Measurements from ENCODE around the gene ISLR.

Gene ISLR

GRCh38 chr15:74132681-74133651 lies 40.5 kb upstream of the ISLR start:
- peak; percentile 36 to 54 for DNase-seq
- no peak for TF ChIP-seq GATA1 (IDR thresholded peaks at IDR 0.05; ENCODE audit: low read depth, low read length)
- no peak for TF ChIP-seq POLR2A (IDR thresholded peaks at IDR 0.05; ENCODE audit: low read length)

GRCh38 chr15:74133694-74134386 lies 39.7 kb upstream of the ISLR start:
- no peak for TF ChIP-seq GATA1 (IDR thresholded peaks at IDR 0.05; ENCODE audit: low read depth, low read length)
- no peak for TF ChIP-seq POLR2A (IDR thresholded peaks at IDR 0.05; ENCODE audit: low read length)
- DNase-seq = no peak

DNA sequence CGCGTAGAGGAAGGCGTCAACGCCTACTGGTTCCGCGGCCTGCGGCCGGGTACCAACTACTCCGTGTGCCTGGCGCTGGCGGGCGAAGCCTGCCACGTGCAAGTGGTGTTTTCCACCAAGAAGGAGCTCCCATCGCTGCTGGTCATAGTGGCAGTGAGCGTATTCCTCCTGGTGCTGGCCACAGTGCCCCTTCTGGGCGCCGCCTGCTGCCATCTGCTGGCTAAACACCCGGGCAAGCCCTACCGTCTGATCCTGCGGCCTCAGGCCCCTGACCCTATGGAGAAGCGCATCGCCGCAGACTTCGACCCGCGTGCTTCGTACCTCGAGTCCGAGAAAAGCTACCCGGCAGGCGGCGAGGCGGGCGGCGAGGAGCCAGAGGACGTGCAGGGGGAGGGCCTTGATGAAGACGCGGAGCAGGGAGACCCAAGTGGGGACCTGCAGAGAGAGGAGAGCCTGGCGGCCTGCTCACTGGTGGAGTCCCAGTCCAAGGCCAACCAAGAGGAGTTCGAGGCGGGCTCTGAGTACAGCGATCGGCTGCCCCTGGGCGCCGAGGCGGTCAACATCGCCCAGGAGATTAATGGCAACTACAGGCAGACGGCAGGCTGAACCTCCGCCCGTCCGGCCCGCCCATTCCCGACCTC lies 39.0 kb upstream of the ISLR start:
- peak; percentile 39 to 43 for DNase-seq

DNA sequence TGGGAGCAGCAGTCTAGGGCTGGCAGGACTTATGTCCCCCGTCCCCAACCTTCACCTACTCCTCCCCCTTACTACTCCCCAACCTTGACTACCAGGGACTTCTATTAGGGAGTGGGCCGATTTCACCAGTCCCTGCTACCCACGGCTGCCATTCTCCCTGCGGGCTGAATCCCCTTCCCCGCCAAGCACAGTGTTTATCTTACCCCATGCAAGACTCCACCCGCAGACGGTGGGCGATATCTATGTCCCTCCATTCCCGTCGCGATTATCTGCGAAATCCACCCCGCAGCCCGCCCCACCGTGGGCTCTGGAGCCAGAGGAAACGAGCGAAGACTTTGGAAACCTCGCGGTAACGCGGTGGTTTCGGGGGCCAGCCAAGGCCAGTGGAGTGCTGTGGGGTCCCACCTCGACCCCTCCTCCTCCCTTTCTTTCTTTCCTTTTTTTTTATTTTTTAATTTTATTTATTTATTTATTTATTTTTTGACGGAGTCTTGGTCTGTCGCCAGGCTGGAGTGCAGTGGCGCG lies 38.4 kb upstream of the ISLR start:
- TF ChIP-seq POLR2A (IDR thresholded peaks at IDR 0.05; ENCODE audit: low read length) (no peak), GATA1 (IDR thresholded peaks at IDR 0.05; ENCODE audit: low read depth, low read length) (no peak)
- no peak for DNase-seq

More for the DNA sequence above, 39.0 kb upstream of the ISLR start:
- no peak for TF ChIP-seq GATA1 (IDR thresholded peaks at IDR 0.05; ENCODE audit: low read depth, low read length)
- TF ChIP-seq POLR2A (IDR thresholded peaks at IDR 0.05; ENCODE audit: low read length) = no peak

DNA sequence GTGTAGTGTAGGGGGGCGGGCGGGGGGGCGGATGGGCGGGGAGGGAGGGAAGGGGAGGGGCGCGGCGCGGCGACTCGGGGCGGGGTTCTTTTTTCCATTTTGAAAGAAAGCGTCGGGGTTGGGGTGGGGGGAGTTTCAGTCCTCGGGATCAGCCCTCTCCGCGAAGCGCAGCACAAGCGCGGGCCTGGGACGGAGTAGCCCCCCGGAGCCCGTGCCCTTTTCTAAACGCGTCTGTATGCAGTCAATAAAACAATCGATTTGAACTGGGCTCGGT lies 37.0 kb upstream of the ISLR start:
- DNase-seq = no peak
- TF ChIP-seq GATA1 (IDR thresholded peaks at IDR 0.05; ENCODE audit: low read depth, low read length) = no peak
- no peak for TF ChIP-seq POLR2A (IDR thresholded peaks at IDR 0.05; ENCODE audit: low read length)

GRCh38 chr15:74136814-74137536 lies 36.5 kb upstream of the ISLR start:
- DNase-seq = no peak
- TF ChIP-seq POLR2A (IDR thresholded peaks at IDR 0.05; ENCODE audit: low read length) = no peak
- TF ChIP-seq GATA1 (IDR thresholded peaks at IDR 0.05; ENCODE audit: low read depth, low read length) = no peak

GRCh38 chr15:74137537-74137894 lies 36.0 kb upstream of the ISLR start:
- TF ChIP-seq POLR2A (IDR thresholded peaks at IDR 0.05; ENCODE audit: low read length) (no peak), GATA1 (IDR thresholded peaks at IDR 0.05; ENCODE audit: low read depth, low read length) (no peak)
- DNase-seq = no peak

DNA sequence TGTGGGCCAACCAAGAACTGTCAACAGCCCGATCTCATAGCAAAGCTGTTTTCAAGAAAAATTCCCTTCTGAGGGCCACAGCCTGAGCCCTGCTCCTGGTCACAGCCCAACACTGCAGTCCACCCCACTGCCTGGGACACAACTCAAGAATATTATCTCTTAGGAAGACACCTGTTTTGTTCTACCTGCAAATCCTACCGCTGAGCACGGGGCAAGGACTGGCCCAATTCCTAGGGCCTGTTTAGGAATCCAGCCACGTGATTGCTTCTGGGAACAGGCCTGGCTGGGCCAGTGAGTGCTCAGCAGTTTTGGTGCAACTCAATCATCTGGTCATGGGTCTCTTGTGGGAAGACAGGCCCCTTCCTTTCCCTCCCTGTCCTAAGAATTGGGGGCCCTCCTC lies 34.9 kb upstream of the ISLR start:
- no peak for DNase-seq
- TF ChIP-seq POLR2A (IDR thresholded peaks at IDR 0.05; ENCODE audit: low read length) (no peak), GATA1 (IDR thresholded peaks at IDR 0.05; ENCODE audit: low read depth, low read length) (no peak)

- no peak for DNase-seq
Measured at GRCh38 chr15:74141591-74141990, 31.9 kb upstream of the ISLR start.

GRCh38 chr15:74144153-74144775 lies 29.2 kb upstream of the ISLR start:
- TF ChIP-seq POLR2A (IDR thresholded peaks at IDR 0.05; ENCODE audit: low read length) (no peak), GATA1 (IDR thresholded peaks at IDR 0.05; ENCODE audit: low read depth, low read length) (no peak)
- DNase-seq = no peak

More at GRCh38 chr15:74141591-74141990, 31.9 kb upstream of the ISLR start:
- no peak for TF ChIP-seq GATA1 (IDR thresholded peaks at IDR 0.05; ENCODE audit: low read depth, low read length)
- TF ChIP-seq POLR2A (IDR thresholded peaks at IDR 0.05; ENCODE audit: low read length) = no peak

GRCh38 chr15:74146277-74146800 lies 27.2 kb upstream of the ISLR start:
- no peak for TF ChIP-seq GATA1 (IDR thresholded peaks at IDR 0.05; ENCODE audit: low read depth, low read length)
- no peak for TF ChIP-seq POLR2A (IDR thresholded peaks at IDR 0.05; ENCODE audit: low read length)
- DNase-seq = no peak

DNA sequence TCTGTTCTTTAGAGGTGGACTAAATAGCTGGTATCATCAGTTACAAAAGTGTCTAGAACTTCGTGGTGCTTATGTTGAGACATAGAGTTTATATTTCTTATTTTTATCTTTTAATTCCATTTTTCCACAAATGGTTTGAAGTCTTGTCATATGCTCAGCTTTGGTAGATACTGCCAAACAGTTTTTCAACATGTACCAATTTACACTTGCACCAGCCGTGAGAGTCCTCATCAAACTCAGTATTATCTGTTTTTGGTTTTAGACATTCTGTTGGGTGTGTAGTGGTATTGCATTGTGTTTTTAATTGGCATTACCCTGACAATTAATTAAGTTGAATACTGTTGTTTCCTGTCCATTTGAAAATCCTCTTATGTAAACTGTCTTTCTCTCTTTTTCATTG lies 26.5 kb upstream of the ISLR start:
- no peak for DNase-seq
- TF ChIP-seq POLR2A (IDR thresholded peaks at IDR 0.05; ENCODE audit: low read length) (no peak), GATA1 (IDR thresholded peaks at IDR 0.05; ENCODE audit: low read depth, low read length) (no peak)
